ENCODE measurements around the gene CR1L. TPM values are rescaled to one million over a fixed set of nuclear protein-coding genes. Genes with fewer than 3 reads are reported as not detected.
"Not testable (repeated sequence)": the region's sequence is repeated elsewhere in the genome, so short reads cannot be mapped to it uniquely, and the experiment has no call there.

CR1L gene
- total RNA-seq, 1 donor from 2014 or later = 0.60 TPM

DNA sequence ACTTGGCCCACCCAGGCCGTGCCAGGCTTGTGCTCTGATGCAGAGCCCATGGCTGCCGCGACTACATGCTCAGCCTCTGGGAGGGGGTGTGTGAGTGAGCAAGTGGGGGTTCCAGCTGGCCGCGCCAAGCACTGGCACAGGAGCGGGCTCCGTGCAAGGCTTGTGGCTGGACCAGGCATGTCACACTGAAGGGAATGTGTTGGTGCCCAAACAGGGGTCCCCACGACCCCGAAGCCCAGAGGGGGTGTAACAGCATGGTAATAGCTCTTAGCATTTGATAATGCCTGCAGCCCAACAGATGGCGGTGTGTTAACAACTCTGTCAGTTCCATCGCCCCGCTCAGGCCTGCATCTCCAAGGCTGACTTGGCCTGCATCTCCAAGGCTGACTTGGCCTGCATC is 68.6 kb downstream of the CR1L start:
- no peaks in the 10 kb centered on the region for H3K27me3 Mint-ChIP-seq
- ATAC-seq (ENCODE audit: low read depth) (no peak), DNase-seq (no peak)
- no peaks in the 10 kb centered on the region for H3K4me1 Mint-ChIP-seq
- ChIA-PET POLR2A (no interaction called here), CTCF (interaction anchor here (1.0 kb wide), 1 partner anchor 16 kb away, joined by 3 read pairs; no protein-coding TSS in a partner anchor)
- no peaks in the 10 kb centered on the region for H3K9me3 Mint-ChIP-seq
- intact Hi-C loops (cut with micrococcal nuclease) = no loop called here
- H3K4me3 Mint-ChIP-seq = no peak overlapping the region
- no peaks in the 10 kb centered on the region for H3K36me3 Mint-ChIP-seq (ENCODE audit: low read depth)
- no peak overlapping the region for H3K27ac Mint-ChIP-seq
- no peak for TF ChIP-seq CTCF (IDR thresholded peaks at IDR 0.05)

DNA sequence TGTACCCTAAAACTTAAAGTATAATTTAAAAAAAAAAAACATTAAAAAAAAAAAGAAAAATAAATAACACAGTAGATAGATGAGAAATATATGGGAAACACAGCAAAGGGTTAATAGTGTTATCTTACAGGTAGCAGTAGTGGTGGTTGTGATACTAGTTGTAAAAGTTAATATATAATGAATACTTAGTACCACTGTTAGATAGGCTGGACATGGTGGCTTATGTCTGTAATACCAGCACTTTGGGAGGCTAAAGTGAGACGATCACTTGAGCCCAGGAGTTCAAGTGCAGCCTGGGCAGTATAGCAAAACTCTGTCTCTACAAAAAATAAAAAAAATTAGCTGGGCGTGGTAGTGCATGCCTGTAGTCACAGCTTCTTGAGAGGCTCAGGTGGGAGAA is 74.3 kb downstream of the CR1L start:
- no peaks in the 10 kb centered on the region for H3K27me3 Mint-ChIP-seq
- no peaks in the 10 kb centered on the region for H3K36me3 Mint-ChIP-seq (ENCODE audit: low read depth)
- ATAC-seq (ENCODE audit: low read depth) = no peak
- no peaks in the 10 kb centered on the region for H3K4me1 Mint-ChIP-seq
- DNase-seq = no peak
- intact Hi-C loops (cut with micrococcal nuclease) = no loop called here
- no peak overlapping the region for H3K27ac Mint-ChIP-seq
- H3K4me3 Mint-ChIP-seq = no peak overlapping the region
- no peak for TF ChIP-seq CTCF (IDR thresholded peaks at IDR 0.05)
- no peaks in the 10 kb centered on the region for H3K9me3 Mint-ChIP-seq
- ChIA-PET CTCF (no interaction called here), POLR2A (no interaction called here)

DNA sequence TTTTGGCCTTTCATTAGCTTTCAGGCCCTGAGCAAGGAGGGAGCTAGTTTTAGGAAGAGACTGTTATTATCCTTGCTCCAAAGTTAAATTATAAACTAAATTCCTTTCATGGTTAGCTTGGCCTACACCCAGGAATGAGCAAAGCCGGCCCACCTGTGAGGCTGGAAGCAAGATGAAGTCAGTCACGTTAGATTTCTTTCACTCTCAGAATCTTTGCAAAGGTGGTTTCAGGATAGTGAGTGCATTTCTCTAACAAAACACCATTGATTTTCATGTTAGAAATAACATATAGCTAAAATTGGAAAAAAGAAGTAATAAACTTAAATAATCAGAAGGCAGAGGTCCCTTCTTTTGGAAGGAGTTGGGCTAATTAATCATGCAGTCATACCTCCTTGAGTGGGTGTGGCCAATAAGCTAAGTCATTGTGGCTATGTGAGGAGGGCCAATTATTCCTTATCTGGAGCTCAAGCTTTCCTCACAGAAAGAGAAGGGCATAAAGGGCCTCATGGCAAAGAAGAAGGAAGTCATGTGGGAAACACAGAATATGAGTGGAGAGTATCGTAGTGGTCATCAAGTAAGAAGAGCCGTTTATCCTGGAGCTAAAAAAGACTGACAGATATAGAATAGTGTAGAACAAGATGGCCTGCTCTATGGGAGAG is 83.4 kb downstream of the CR1L start:
- H3K4me1 Mint-ChIP-seq; intact Hi-C loops (cut with micrococcal nuclease); H3K27ac Mint-ChIP-seq; H3K27me3 Mint-ChIP-seq; CTCF ChIA-PET; ATAC-seq (ENCODE audit: low read depth); H3K9me3 Mint-ChIP-seq; H3K36me3 Mint-ChIP-seq (ENCODE audit: low read depth); DNase-seq; H3K4me3 Mint-ChIP-seq: not testable (repeated sequence)
- POLR2A ChIA-PET = interaction anchor here (0.7 kb wide), 1 partner anchor 937 kb away, joined by 3 read pairs; no protein-coding TSS in a partner anchor

- H3K9me3 Mint-ChIP-seq; H3K4me3 Mint-ChIP-seq; H3K4me1 Mint-ChIP-seq; DNase-seq; POLR2A ChIA-PET; CTCF ChIA-PET; ATAC-seq (ENCODE audit: low read depth); H3K27me3 Mint-ChIP-seq; intact Hi-C loops (cut with micrococcal nuclease); H3K27ac Mint-ChIP-seq; H3K36me3 Mint-ChIP-seq (ENCODE audit: low read depth): not testable (repeated sequence)
Observed at GRCh38 chr1:207737503-207738157, 92.7 kb downstream of the CR1L start.

DNA sequence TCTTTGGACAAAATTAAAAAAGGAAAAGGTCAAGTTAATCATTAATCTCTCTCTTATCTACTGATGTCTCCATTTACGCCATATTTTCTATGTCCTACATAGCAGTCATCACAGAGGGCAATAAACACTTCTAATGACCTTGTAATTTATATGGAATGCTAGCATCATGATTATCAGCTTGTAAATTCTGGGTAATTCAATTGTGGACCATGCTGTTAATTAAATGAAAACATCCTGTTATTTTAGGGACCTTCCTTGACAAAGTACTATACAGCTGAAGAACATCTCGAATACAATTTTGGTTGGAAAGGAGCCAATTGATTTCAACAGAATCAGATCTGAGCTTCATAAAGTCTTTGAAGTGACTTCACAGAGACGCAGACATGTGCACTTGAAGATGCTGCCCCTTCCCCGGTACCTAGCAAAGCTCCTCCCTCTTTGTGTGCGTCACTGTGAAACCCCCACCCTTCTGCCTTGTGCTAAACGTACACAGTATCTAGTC is 93.3 kb downstream of the CR1L start:
- intact Hi-C loops (cut with micrococcal nuclease); CTCF ChIA-PET; ATAC-seq (ENCODE audit: low read depth); H3K36me3 Mint-ChIP-seq (ENCODE audit: low read depth); DNase-seq; H3K27ac Mint-ChIP-seq; POLR2A ChIA-PET; H3K27me3 Mint-ChIP-seq; H3K4me3 Mint-ChIP-seq; H3K4me1 Mint-ChIP-seq; H3K9me3 Mint-ChIP-seq: not testable (repeated sequence)

GRCh38 chr1:207740207-207740606 is 95.3 kb downstream of the CR1L start:
- H3K27ac Mint-ChIP-seq = no peak overlapping the region
- POLR2A ChIA-PET = no interaction called here
- CTCF ChIA-PET = no interaction called here

More at GRCh38 chr1:207740207-207740606, 95.3 kb downstream of the CR1L start:
- H3K9me3 Mint-ChIP-seq = no peaks in the 10 kb centered on the region
- no peaks in the 10 kb centered on the region for H3K36me3 Mint-ChIP-seq (ENCODE audit: low read depth)
- H3K27me3 Mint-ChIP-seq = no peaks in the 10 kb centered on the region
- ATAC-seq (ENCODE audit: low read depth) (no peak), DNase-seq (no peak)
- H3K4me3 Mint-ChIP-seq = no peak overlapping the region
- no peaks in the 10 kb centered on the region for H3K4me1 Mint-ChIP-seq
- intact Hi-C loops (cut with micrococcal nuclease) = no loop called here
- TF ChIP-seq CTCF (IDR thresholded peaks at IDR 0.05) = no peak

All from activated B cell treated with CpG ODN at 0.5 μM for 24 hours (primary cell).